ENCODE data around the gene OXSM.

DNA sequence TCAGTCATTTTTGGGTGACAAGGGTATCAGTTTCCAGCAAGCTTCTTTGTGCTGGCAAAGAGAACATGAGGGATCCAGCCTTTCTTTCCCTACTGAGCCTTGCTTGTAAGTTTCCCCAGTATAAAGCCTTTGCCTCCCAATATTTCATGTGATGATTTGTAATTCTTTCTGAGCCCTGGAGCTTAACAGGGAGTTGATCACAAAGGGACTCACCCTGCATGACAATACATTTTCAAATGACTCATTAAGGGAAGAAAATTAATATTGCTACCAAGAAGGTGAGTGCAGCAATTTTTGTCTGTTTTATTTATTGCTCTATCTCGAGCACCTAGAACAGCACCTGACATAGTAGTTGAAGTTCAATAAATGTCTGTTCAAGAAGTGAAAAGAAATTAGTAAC is 27.7 kb downstream of the OXSM start:
- TF ChIP-seq CTCF (IDR thresholded peaks at IDR 0.05) (no peak), EZH2phosphoT487 (IDR thresholded peaks at IDR 0.05) (no peak), EZH2 (IDR thresholded peaks at IDR 0.05) (no peak)
